CD14-positive monocyte (primary cell): ENCODE measurements around the gene PDXP. TPM values are rescaled to one million over a fixed set of nuclear protein-coding genes. Genes with fewer than 3 reads are reported as not detected.
A peak's percentile ranks its signal among the peaks of the same experiment; 100 is the strongest.

Experiments used
- DNase-seq, 3 donors: peaks; one replicate each; pipeline ENCODE4 v3.0.0-alpha.2; 2011 to 2022
- H2AFZ ChIP-seq: 2 replicates; pipeline ENCODE4 v1.6.0; 2012; ENCODE audit warnings: mild to moderate bottlenecking, low read depth, low read length, inconsistent platforms; ENCODE audit not compliant: insufficient read depth, poor library complexity, severe bottlenecking
- H3K27ac ChIP-seq, 2 donors: 1 replicate in 1 of 2; 2 replicates in 1 of 2; pipeline ENCODE4 v1.5.1; 2012 to 2013; ENCODE audit warnings: low read length in 2 of 2, control low read depth in 1 of 2, inconsistent platforms in 1 of 2, low read depth in 1 of 2, mild to moderate bottlenecking in 1 of 2
- H3K27me3 ChIP-seq, 2 donors: one replicate each; pipeline versions ENCODE4 v1.6.0 to v1.6.1; 2011 to 2013; ENCODE audit warnings: low read length in 2 of 2; ENCODE audit not compliant: control insufficient read depth in 2 of 2, insufficient read depth in 2 of 2
- H3K36me3 ChIP-seq, 2 donors: replicated peaks in 1 of 2; 1 replicate in 1 of 2; 2 replicates in 1 of 2; pipeline versions ENCODE4 v1.5.1 to v1.6.1; 2012 to 2013; ENCODE audit warnings: low read length in 2 of 2, control low read depth in 1 of 2, inconsistent platforms in 1 of 2, mild to moderate bottlenecking in 1 of 2; ENCODE audit not compliant: insufficient read depth in 2 of 2, control insufficient read depth in 1 of 2
- H3K4me1 ChIP-seq, 2 donors: 1 replicate in 1 of 2; 2 replicates in 1 of 2; pipeline versions ENCODE4 v1.5.1 to v1.6.1; 2012 to 2013; ENCODE audit warnings: low read length in 2 of 2, control low read depth in 1 of 2, inconsistent platforms in 1 of 2, mild to moderate bottlenecking in 1 of 2, moderate library complexity in 1 of 2; ENCODE audit not compliant: insufficient read depth in 2 of 2, control insufficient read depth in 1 of 2
- H3K4me2 ChIP-seq: replicated peaks from 2 replicates; pipeline ENCODE3; 2012; ENCODE audit warnings: low read length, moderate library complexity, mild to moderate bottlenecking; ENCODE audit not compliant: poor library complexity, severe bottlenecking; ENCODE audit errors: extremely low read depth
- H3K4me3 ChIP-seq, 3 experiments: fragments of 200-600 bp in 1 of 3; sonication (generic) in 1 of 3; replicated peaks in 1 of 3; 1 replicate in 2 of 3; 2 replicates in 1 of 3; pipeline ENCODE4 v1.5.1; 2011 to 2013; ENCODE audit warnings: low read length in 3 of 3, mild to moderate bottlenecking in 3 of 3, control low read depth in 2 of 3, low read depth in 2 of 3, inconsistent platforms in 1 of 3, moderate library complexity in 1 of 3
- H3K79me2 ChIP-seq: 2 replicates; pipeline ENCODE4 v1.6.0; 2012; ENCODE audit warnings: mild to moderate bottlenecking, control low read depth, inconsistent platforms, low read length, moderate library complexity; ENCODE audit not compliant: insufficient read depth
- H3K9ac ChIP-seq: 2 replicates; pipeline ENCODE4 v1.6.0; 2017; ENCODE audit warnings: low read length, mild to moderate bottlenecking; ENCODE audit not compliant: insufficient read depth, poor library complexity, severe bottlenecking
- H3K9me3 ChIP-seq, 2 donors: replicated peaks in 1 of 2; 1 replicate in 1 of 2; 2 replicates in 1 of 2; pipeline versions ENCODE4 v1.5.1 to v1.6.1; 2012 to 2013; ENCODE audit warnings: low read length in 2 of 2, control low read depth in 1 of 2; ENCODE audit not compliant: control insufficient read depth in 1 of 2, insufficient read depth in 1 of 2
- H4K20me1 ChIP-seq: 2 replicates; pipeline ENCODE4 v1.6.0; 2012; ENCODE audit warnings: mild to moderate bottlenecking, low read length, control low read depth, moderate library complexity; ENCODE audit not compliant: insufficient read depth
- H3K27ac Mint-ChIP-seq, 7 donors: one replicate each; pipeline ENCODE4 v1.8.0; 2020; ENCODE audit warnings: mild to moderate bottlenecking in 7 of 7, mixed read lengths in 7 of 7, moderate library complexity in 6 of 7, inconsistent platforms in 2 of 7
- H3K27me3 Mint-ChIP-seq, 3 donors: one replicate each; pipeline ENCODE4 v1.8.0; 2021 to 2022; ENCODE audit warnings: low read depth in 3 of 3, mild to moderate bottlenecking in 3 of 3, mixed read lengths in 3 of 3, moderate library complexity in 3 of 3, inconsistent platforms in 1 of 3
- H3K36me3 Mint-ChIP-seq, 2 donors: one replicate each; pipeline ENCODE4 v1.8.0; 2020; ENCODE audit warnings: mixed read lengths in 2 of 2, inconsistent platforms in 1 of 2, mild to moderate bottlenecking in 1 of 2
- H3K4me1 Mint-ChIP-seq: one replicate; pipeline ENCODE4 v1.8.0; 2020; ENCODE audit warnings: mild to moderate bottlenecking, mixed read lengths
- H3K4me3 Mint-ChIP-seq, 2 donors: one replicate each; pipeline ENCODE4 v1.8.0; 2020; ENCODE audit warnings: mild to moderate bottlenecking in 2 of 2, mixed read lengths in 2 of 2, moderate library complexity in 1 of 2
- H3K9me3 Mint-ChIP-seq, 7 donors: one replicate each; pipeline ENCODE4 v1.8.0; 2020 to 2022; ENCODE audit warnings: mixed read lengths in 7 of 7, mild to moderate bottlenecking in 6 of 7, moderate library complexity in 6 of 7, inconsistent platforms in 2 of 7
- WGBS: methylation state at CpG from one replicate; pipeline ENCODE4 v1.1.5; 2013; ENCODE audit warnings: missing lambda C conversion rate; ENCODE audit not compliant: insufficient coverage; 5-methylcytosine and 5-hydroxymethylcytosine counted together
- intact Hi-C, 2 donors: fragments of 100-400 bp; cut with micrococcal nuclease; formaldehyde crosslinking; loops; one replicate each; pipeline versions ENCODE4 v1.15.0 to v1.15.1; 2023
- polyA plus RNA-seq, 3 donors: library from polyadenylated mRNA; depleted of rRNA in 1 of 3; unstranded in 2 of 3; stranded (reverse) in 1 of 3; fragments of 300-500 nt in 2 of 3; fragments of >200 nt in 1 of 3; fragmentation: Illumina TruSeq in 2 of 3; gene quantifications; 1 replicate in 2 of 3; 2 replicates in 1 of 3; pipeline ENCODE4 v1.2.3, GENCODE V29; 2012 to 2021
- TF ChIP-seq, protein P1 (sequence below): fragments of 200-600 bp; IDR thresholded peaks from one replicate; pipeline ENCODE4 v1.8.0; 2022; ENCODE audit warnings: antibody characterized with exemption, mild to moderate bottlenecking

PDXP gene
- polyA plus RNA-seq, 3 donors: 1.0 to 4.7 (median 4.3) TPM

GRCh38 chr22:37696657-37697537, 38.4 kb downstream of the PDXP start, which contains the start of gene TRIOBP:
TSS of gene TRIOBP (plus strand) at chr22:37697048. CDS start at chr22:37701366, 4,318 bp downstream.
- H3K4me1 Mint-ChIP-seq: peaks cover 33% of the 10 kb centered on the region
- Histone ChIP-seq H3K9ac (no peak within 1 kb of the TSS), H3K4me3 (peak within 1 kb of the TSS in 1 of 3 experiments; percentile 56), H3K79me2 (no peaks in the 10 kb centered on the region), H3K4me1 (peaks cover 32 to 37% of the 10 kb centered on the region in 2 donors), H3K27me3 (no peaks in the 10 kb centered on the region), H3K4me2 (peak within 1 kb of the TSS; percentile 70), H3K36me3 (peaks cover 23 to 37% of the 10 kb centered on the region in 2 donors), H3K27ac (no peak within 1 kb of the TSS), H3K9me3 (no peaks in the 10 kb centered on the region), H4K20me1 (no peaks in the 10 kb centered on the region), H2AFZ (peak within 1 kb of the TSS; percentile 46)
- TF ChIP-seq, protein P1, sequence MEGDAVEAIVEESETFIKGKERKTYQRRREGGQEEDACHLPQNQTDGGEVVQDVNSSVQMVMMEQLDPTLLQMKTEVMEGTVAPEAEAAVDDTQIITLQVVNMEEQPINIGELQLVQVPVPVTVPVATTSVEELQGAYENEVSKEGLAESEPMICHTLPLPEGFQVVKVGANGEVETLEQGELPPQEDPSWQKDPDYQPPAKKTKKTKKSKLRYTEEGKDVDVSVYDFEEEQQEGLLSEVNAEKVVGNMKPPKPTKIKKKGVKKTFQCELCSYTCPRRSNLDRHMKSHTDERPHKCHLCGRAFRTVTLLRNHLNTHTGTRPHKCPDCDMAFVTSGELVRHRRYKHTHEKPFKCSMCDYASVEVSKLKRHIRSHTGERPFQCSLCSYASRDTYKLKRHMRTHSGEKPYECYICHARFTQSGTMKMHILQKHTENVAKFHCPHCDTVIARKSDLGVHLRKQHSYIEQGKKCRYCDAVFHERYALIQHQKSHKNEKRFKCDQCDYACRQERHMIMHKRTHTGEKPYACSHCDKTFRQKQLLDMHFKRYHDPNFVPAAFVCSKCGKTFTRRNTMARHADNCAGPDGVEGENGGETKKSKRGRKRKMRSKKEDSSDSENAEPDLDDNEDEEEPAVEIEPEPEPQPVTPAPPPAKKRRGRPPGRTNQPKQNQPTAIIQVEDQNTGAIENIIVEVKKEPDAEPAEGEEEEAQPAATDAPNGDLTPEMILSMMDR: peak; percentile 43
- intact Hi-C loops: loop anchor here in 1 of 2 donors (5.0 kb wide), 1 partner anchor 50 kb away; no protein-coding TSS in a partner anchor
- H3K9me3 Mint-ChIP-seq: no peaks in the 10 kb centered on the region
- peak within 1 kb of the TSS in 5 of 7 donors; percentile 46 to 77 (median 60) for H3K27ac Mint-ChIP-seq
- H3K27me3 Mint-ChIP-seq: peaks cover 0 to 4% (median 2%) of the 10 kb centered on the region in 3 donors
- WGBS: 9% methylated on average over 25 of the region's 39 CpGs
- H3K36me3 Mint-ChIP-seq: peaks cover 28 to 48% of the 10 kb centered on the region in 2 donors
- H3K4me3 Mint-ChIP-seq: peak within 1 kb of the TSS; percentile 40 to 88
- peak; percentile 92 to 97 (median 94) for DNase-seq

DNA sequence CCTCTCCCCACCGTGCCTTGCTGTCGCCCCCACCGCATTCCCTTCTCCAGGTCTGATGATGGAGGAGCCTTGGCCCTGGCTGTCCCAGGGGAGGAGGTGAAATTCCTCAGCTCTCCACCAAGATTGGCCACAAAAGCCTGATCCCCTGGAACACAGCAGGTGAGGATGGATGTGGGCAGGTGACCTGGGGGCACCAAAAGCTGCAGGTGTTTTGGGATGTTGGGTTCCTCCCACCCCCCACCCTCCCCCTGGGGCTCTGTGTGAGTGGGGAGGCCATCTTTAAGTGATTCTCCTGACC, 39.0 kb downstream of the PDXP start:
- Mint-ChIP-seq H3K9me3 (no peaks in the 10 kb centered on the region), H3K4me1 (peaks cover 38% of the 10 kb centered on the region), H3K36me3 (peaks cover 24 to 42% of the 10 kb centered on the region in 2 donors), H3K27me3 (peaks cover 0 to 4% (median 2%) of the 10 kb centered on the region in 3 donors), H3K27ac (no peak overlapping the region), H3K4me3 (no peak overlapping the region)
- no peak overlapping the region for H2AFZ ChIP-seq
- no peak overlapping the region for H3K9ac ChIP-seq
- no CpG with 5 or more reads among the region's 3 CpGs for WGBS
- H3K9me3 ChIP-seq: no peaks in the 10 kb centered on the region
- peaks cover 38 to 43% of the 10 kb centered on the region in 2 donors for H3K4me1 ChIP-seq
- no peaks in the 10 kb centered on the region for H3K27me3 ChIP-seq
- peaks cover 18 to 31% of the 10 kb centered on the region in 2 donors for H3K36me3 ChIP-seq
- H4K20me1 ChIP-seq: no peaks in the 10 kb centered on the region
- H3K4me2 ChIP-seq: no peak overlapping the region
- H3K79me2 ChIP-seq: no peaks in the 10 kb centered on the region
- H3K4me3 ChIP-seq: no peak overlapping the region
- DNase-seq: no peak
- TF ChIP-seq, protein P1: no peak
- no peak overlapping the region for H3K27ac ChIP-seq
- intact Hi-C loops: loop anchor here in 1 of 2 donors (5.0 kb wide), 1 partner anchor 50 kb away; no protein-coding TSS in a partner anchor
